SU-DHL-6 (cell line): ENCODE measurements around the gene PPARGC1A.

Experiments
- H2AFZ ChIP-seq: fragments of 200-600 bp; sonication (generic); 2 replicates; pipeline ENCODE4 v1.6.1; 2014; ENCODE audit warnings: low read depth, mild to moderate bottlenecking, moderate library complexity, mixed read lengths, antibody characterized with exemption, low read length; ENCODE audit not compliant: severe bottlenecking
- H3F3A ChIP-seq: fragments of 200-600 bp; shearing (Covaris generic); 2 replicates; pipeline ENCODE4 v1.6.0; 2016; ENCODE audit warnings: antibody characterized with exemption, mild to moderate bottlenecking; ENCODE audit not compliant: insufficient read depth
- H3K27ac ChIP-seq: fragments of 200-600 bp; sonication (generic); 2 replicates; pipeline ENCODE4 v1.5.1; 2016; ENCODE audit warnings: low read depth, mild to moderate bottlenecking, low read length, moderate library complexity, mixed read lengths
- H3K27me3 ChIP-seq: fragments of 200-600 bp; sonication (generic), shearing (Covaris generic); 2 replicates; pipeline ENCODE4 v1.6.0; 2014; ENCODE audit warnings: mild to moderate bottlenecking, low read length
- H3K36me3 ChIP-seq: fragments of 200-600 bp; sonication (generic); 2 replicates; pipeline ENCODE4 v1.6.1; 2014; ENCODE audit warnings: mild to moderate bottlenecking, low read length, mixed read lengths
- H3K4me2 ChIP-seq: fragments of 300-600, 200-600 bp; shearing (Covaris generic), sonication (generic); 2 replicates; pipeline ENCODE4 v1.6.0; 2014; ENCODE audit warnings: low read length, low read depth, mild to moderate bottlenecking; ENCODE audit not compliant: poor library complexity, severe bottlenecking
- H3K4me3 ChIP-seq: fragments of 200-600 bp; sonication (generic); 2 replicates; pipeline ENCODE4 v1.5.1; 2014; ENCODE audit warnings: antibody characterized with exemption, low read length, mild to moderate bottlenecking, mixed read lengths; ENCODE audit not compliant: insufficient read depth, poor library complexity, severe bottlenecking
- H3K79me2 ChIP-seq: fragments of 200-600 bp; sonication (generic); 2 replicates; pipeline ENCODE4 v1.6.1; 2014; ENCODE audit warnings: mild to moderate bottlenecking, low read length, moderate library complexity; ENCODE audit not compliant: insufficient read depth
- H3K9ac ChIP-seq: fragments of 200-600 bp; sonication (generic); 2 replicates; pipeline ENCODE4 v1.7.0; 2014; ENCODE audit warnings: mild to moderate bottlenecking, low read length
- H3K9me2 ChIP-seq: fragments of 200-600 bp; sonication (generic); replicated peaks from 2 replicates; pipeline ENCODE4 v1.6.1; 2014; ENCODE audit warnings: low read length; ENCODE audit not compliant: insufficient read depth
- H3K9me3 ChIP-seq: fragments of 200-600 bp; sonication (generic); 2 replicates; pipeline ENCODE4 v1.6.1; 2014; ENCODE audit warnings: low read length, mixed read lengths; ENCODE audit not compliant: insufficient read depth
- H4K20me1 ChIP-seq: fragments of 200-600 bp; sonication (generic); 2 replicates; pipeline ENCODE4 v1.6.1; 2014; ENCODE audit warnings: low read depth, mild to moderate bottlenecking, antibody characterized with exemption, low read length, moderate library complexity, mixed read lengths
- EZH2phosphoT487 ChIP-seq: fragments of 200-600 bp; sonication (generic), shearing (Covaris generic); conservative IDR thresholded peaks from 2 replicates; pipeline ENCODE4 v1.6.1; 2018; ENCODE audit warnings: mild to moderate bottlenecking, antibody characterized with exemption, low read length, moderate library complexity, mixed read lengths
- TF ChIP-seq, protein P1 (sequence below): fragments of 200-600 bp; sonication (generic); IDR thresholded peaks from one replicate; pipeline ENCODE4 v1.5.1; 2017; ENCODE audit warnings: antibody characterized with exemption, mild to moderate bottlenecking, low read length, moderate library complexity; ENCODE audit not compliant: insufficient read depth, poor library complexity, severe bottlenecking

PPARGC1A gene

DNA sequence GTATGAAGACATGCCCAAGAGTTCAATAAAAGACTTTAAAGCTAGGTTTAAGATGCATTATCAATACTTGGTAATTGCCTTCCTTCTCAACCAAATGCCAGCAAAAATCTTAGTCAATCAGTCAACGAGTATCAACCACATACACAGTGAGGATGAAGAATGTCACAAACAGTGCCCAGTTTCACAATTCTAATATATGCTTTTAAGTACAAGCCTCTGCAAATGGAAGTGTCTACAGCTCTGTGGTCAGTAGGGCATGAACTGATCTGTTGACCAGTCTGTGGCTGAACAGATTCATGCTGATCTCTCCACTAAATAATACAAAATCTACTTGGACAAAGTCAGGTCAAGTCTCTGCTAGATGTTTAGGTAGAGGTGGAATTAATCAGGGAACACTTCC, 27.9 kb downstream of the PPARGC1A start:
- H3K9ac ChIP-seq, result no peak overlapping the region
- H3K4me3 ChIP-seq, result no peak overlapping the region
- H4K20me1 ChIP-seq, result no peaks in the 10 kb centered on the region
- H3K79me2 ChIP-seq, result no peaks in the 10 kb centered on the region
- TF ChIP-seq, protein P1, sequence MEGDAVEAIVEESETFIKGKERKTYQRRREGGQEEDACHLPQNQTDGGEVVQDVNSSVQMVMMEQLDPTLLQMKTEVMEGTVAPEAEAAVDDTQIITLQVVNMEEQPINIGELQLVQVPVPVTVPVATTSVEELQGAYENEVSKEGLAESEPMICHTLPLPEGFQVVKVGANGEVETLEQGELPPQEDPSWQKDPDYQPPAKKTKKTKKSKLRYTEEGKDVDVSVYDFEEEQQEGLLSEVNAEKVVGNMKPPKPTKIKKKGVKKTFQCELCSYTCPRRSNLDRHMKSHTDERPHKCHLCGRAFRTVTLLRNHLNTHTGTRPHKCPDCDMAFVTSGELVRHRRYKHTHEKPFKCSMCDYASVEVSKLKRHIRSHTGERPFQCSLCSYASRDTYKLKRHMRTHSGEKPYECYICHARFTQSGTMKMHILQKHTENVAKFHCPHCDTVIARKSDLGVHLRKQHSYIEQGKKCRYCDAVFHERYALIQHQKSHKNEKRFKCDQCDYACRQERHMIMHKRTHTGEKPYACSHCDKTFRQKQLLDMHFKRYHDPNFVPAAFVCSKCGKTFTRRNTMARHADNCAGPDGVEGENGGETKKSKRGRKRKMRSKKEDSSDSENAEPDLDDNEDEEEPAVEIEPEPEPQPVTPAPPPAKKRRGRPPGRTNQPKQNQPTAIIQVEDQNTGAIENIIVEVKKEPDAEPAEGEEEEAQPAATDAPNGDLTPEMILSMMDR, result no peak
- TF ChIP-seq EZH2phosphoT487, result no peak
- no peak overlapping the region for H3K27ac ChIP-seq
- no peaks in the 10 kb centered on the region for H3K27me3 ChIP-seq
- H3K9me2 ChIP-seq, result no peaks in the 10 kb centered on the region; the same call in 1 of the 2 replicates
- no peak overlapping the region for H2AFZ ChIP-seq
- H3K9me3 ChIP-seq, result no peaks in the 10 kb centered on the region
- no peaks in the 10 kb centered on the region for H3F3A ChIP-seq
- H3K4me2 ChIP-seq, result no peak overlapping the region
- no peaks in the 10 kb centered on the region for H3K36me3 ChIP-seq

DNA sequence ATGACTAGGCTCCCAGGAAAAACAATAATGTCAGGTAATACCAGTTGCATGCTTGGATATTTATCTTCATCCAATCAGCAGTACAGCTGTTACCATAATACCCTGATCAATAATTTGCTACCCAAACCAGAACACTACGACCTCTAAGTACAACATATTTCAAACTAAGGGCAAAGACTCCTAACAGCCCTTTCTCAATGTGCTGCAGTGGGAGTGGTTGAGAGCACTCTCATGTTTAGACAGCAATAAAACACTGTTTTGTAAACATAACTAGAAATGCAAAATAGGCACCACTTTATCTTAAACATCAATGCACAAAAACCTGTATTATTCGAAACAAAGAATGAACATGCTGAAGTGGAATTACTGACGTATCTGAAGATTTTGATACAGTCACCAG, 28.9 kb downstream of the PPARGC1A start:
- Histone ChIP-seq H3K4me2 (no peak overlapping the region), H3K27me3 (no peaks in the 10 kb centered on the region), H3K36me3 (no peaks in the 10 kb centered on the region), H3K4me3 (no peak overlapping the region), H3K9me3 (no peaks in the 10 kb centered on the region), H4K20me1 (no peaks in the 10 kb centered on the region), H3K9ac (no peak overlapping the region), H3K9me2 (no peaks in the 10 kb centered on the region; the same call in 1 of the 2 replicates), H3K27ac (no peak overlapping the region), H2AFZ (no peak overlapping the region), H3F3A (no peaks in the 10 kb centered on the region), H3K79me2 (no peaks in the 10 kb centered on the region)
- no peak for TF ChIP-seq EZH2phosphoT487
- TF ChIP-seq, protein P1, result no peak

DNA sequence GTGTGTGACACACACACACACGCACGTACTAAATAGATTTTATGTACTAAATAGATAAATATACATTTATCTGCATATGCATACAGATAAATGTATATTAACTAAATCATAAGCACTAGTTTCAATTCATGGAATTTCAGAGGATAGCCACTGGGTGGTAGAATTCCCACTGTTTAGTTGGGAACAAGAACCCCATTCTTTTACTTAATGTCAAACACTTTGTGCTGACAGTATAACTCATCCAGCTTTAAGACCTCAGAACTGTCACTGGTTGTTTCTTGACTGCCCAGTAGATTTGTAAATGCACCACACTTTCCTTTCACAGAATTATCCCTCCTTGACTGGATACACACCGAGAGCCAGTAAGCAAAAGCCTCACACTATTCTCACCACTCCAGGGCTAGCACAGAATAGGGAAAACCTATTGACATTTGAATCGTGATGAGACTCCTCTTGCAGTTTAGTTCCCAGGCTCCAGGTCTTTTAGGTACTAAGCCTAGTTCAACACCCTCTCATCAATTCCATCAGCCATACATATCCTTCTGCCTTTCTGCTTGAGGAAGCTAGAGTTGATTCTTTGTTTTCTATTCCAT, 32.4 kb downstream of the PPARGC1A start:
- no peak overlapping the region for H3K4me2 ChIP-seq
- no peak overlapping the region for H3K27ac ChIP-seq
- no peak overlapping the region for H2AFZ ChIP-seq
- H4K20me1 ChIP-seq, result no peaks in the 10 kb centered on the region
- H3K9ac ChIP-seq, result no peak overlapping the region
- no peaks in the 10 kb centered on the region for H3K9me3 ChIP-seq
- no peaks in the 10 kb centered on the region for H3F3A ChIP-seq
- TF ChIP-seq, protein P1, result no peak
- no peak for TF ChIP-seq EZH2phosphoT487
- no peaks in the 10 kb centered on the region for H3K36me3 ChIP-seq
- H3K9me2 ChIP-seq, result no peaks in the 10 kb centered on the region; the same call in 1 of the 2 replicates
- no peaks in the 10 kb centered on the region for H3K79me2 ChIP-seq
- H3K27me3 ChIP-seq, result no peaks in the 10 kb centered on the region
- no peak overlapping the region for H3K4me3 ChIP-seq
